ENCODE data around the gene TECPR2.

GRCh38 chr14:102440392-102440791 is 77.7 kb downstream of the TECPR2 start:
- TF ChIP-seq CTCF (IDR thresholded peaks at IDR 0.05) (no peak), POLR2AphosphoS5 (IDR thresholded peaks at IDR 0.05) (no peak)
